Bronchial epithelial cell (primary cell): ENCODE measurements around the gene BARD1. TPM values are rescaled to one million over a fixed set of nuclear protein-coding genes. Genes with fewer than 3 reads are reported as not detected.
A peak's percentile ranks its signal among the peaks of the same experiment; 100 is the strongest.
"Not testable (repeated sequence)": the region's sequence is repeated elsewhere in the genome, so short reads cannot be mapped to it uniquely, and the experiment has no call there.

Experiments used
- DNase-seq: peaks from one replicate; pipeline ENCODE4 v3.0.0-alpha.2; 2010; ENCODE audit warnings: low read depth
- FAIRE-seq: peaks from 2 replicates; lab custom pipeline; 2011; peaks lifted over from hg19 to GRCh38; lab: Jason Lieb, UNC
- H3K27me3 ChIP-seq: 2 replicates; pipeline ENCODE4 v1.5.1; 2011; ENCODE audit warnings: low read length; ENCODE audit not compliant: control insufficient read depth, insufficient read depth
- H3K36me3 ChIP-seq: 2 replicates; pipeline ENCODE4 v1.5.1; 2011; ENCODE audit warnings: low read length; ENCODE audit not compliant: control insufficient read depth, insufficient read depth
- H3K4me3 ChIP-seq: 2 replicates; pipeline ENCODE4 v1.5.1; 2011; ENCODE audit warnings: mild to moderate bottlenecking, low read depth, low read length, control low read depth
- total RNA-seq: library from RNA; depleted of rRNA; stranded (reverse); fragments of >200 nt; gene quantifications from 2 replicates; pipeline ENCODE4 v1.2.1, GENCODE V29; 2014
- TF ChIP-seq, protein P1 (sequence below): IDR thresholded peaks from 2 replicates; pipeline ENCODE4 v1.5.1; 2011; ENCODE audit warnings: mild to moderate bottlenecking, moderate library complexity, low read length, control low read depth, inconsistent platforms; ENCODE audit not compliant: insufficient read depth, severe bottlenecking

Gene BARD1
- total RNA-seq, 1 donor from 2014 or later: 9.2 TPM

DNA sequence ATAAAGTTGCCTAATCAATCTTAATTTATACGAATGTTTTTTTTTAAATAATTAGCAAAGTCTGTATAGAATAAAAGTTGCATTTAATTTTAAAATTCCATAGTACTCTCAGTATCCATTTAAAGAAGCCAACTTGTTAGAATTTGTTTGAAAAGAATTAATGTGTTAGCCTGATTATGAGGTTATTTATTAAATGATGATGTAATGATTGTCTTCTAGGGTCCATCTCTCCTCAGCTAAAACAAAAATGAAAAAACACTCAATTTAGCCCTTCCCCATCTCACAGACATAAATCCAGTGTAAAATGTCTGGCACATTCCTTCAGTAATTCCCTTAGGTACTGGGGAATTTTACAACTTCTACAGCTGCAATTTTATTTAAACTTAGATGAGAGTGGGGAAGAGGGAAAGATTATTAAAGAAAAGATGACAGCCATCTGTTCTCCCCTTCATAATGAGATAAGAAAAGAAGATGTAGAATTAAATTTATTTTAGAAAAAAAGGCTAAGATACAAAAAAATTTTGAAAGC is 68.6 kb downstream of the BARD1 start:
- FAIRE-seq: no peak
- Histone ChIP-seq H3K27me3 (no peaks in the 10 kb centered on the region), H3K4me3 (no peak overlapping the region), H3K36me3 (no peaks in the 10 kb centered on the region)
- TF ChIP-seq, protein P1, sequence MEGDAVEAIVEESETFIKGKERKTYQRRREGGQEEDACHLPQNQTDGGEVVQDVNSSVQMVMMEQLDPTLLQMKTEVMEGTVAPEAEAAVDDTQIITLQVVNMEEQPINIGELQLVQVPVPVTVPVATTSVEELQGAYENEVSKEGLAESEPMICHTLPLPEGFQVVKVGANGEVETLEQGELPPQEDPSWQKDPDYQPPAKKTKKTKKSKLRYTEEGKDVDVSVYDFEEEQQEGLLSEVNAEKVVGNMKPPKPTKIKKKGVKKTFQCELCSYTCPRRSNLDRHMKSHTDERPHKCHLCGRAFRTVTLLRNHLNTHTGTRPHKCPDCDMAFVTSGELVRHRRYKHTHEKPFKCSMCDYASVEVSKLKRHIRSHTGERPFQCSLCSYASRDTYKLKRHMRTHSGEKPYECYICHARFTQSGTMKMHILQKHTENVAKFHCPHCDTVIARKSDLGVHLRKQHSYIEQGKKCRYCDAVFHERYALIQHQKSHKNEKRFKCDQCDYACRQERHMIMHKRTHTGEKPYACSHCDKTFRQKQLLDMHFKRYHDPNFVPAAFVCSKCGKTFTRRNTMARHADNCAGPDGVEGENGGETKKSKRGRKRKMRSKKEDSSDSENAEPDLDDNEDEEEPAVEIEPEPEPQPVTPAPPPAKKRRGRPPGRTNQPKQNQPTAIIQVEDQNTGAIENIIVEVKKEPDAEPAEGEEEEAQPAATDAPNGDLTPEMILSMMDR: no peak
- no peak for DNase-seq

DNA sequence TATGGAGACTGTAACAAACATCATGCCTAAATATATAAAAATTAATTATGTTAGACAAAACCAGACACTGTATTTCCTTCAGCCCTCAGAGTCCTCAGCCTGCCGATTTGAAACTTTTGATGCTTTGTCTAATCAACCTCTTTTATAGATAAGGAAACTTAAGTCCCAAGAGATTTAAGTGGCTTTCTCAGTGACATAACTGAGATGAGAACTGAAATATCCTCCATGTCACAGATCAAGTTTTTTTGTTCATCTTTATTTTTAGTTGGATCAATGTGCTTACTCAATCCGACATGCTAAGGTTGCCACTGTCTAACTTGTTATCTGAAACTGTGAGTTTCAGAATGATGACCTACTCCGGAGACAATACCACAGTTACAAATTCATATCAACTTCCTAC is 72.3 kb downstream of the BARD1 start:
- DNase-seq: no peak
- H3K4me3 ChIP-seq: no peak overlapping the region
- H3K27me3 ChIP-seq: no peaks in the 10 kb centered on the region
- TF ChIP-seq, protein P1: no peak
- H3K36me3 ChIP-seq: no peaks in the 10 kb centered on the region
- no peak for FAIRE-seq

DNA sequence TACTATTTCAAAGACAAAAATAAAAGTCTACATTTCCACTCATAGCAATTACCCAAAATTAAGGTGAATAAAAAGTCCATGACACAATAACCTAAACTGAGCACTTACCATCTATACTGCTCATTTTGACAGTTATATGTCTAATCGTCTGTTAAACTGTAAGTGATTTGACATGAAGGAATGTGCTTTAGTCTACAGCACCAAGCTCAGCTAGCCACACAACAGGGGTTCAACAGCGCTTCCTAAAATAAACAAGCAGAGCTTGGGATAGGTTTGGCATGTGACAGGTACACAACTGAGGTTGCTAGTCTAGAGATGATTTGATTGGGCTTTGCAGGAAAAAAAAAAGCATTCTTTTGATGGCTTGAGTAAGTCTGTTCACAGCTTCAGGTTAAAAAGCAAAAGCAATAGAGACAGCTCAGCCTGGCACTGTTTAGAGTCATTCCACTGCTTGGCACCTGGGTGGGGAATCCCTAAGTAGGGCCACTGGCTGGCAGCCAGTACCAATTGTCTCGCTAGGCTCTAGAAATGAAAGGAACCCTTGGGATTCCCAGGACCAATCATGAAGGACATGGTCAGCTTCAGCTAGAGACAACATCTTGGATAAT is 78.6 kb downstream of the BARD1 start:
- peak; percentile 4 for DNase-seq

DNA sequence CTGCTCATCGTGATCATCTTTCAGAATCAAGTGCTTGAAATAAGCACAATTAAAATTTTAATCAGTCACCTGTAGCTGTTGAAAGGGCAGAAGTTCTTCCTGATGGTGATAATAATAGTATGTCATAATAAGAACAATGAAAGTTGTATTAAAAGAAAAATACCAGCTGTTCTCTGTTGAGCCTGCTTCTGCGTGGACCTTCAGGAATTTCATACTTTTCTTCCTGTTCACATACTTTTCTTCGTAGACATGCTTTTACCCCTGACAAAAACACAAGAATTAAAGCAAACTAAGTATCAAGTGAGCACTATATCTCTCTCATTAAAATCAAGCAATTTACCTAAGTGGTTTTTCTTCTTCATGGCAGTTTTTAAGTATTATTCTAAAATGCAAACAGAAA is 79.2 kb downstream of the BARD1 start:
- DNase-seq: no peak
- Histone ChIP-seq H3K27me3 (no peaks in the 10 kb centered on the region), H3K36me3 (peaks cover 1% of the 10 kb centered on the region), H3K4me3 (no peak overlapping the region)
- TF ChIP-seq, protein P1: no peak
- no peak for FAIRE-seq

More for the DNA sequence above, 78.6 kb downstream of the BARD1 start:
- TF ChIP-seq, protein P1: no peak
- no peaks in the 10 kb centered on the region for H3K27me3 ChIP-seq
- peaks cover 1% of the 10 kb centered on the region for H3K36me3 ChIP-seq
- no peak for FAIRE-seq
- no peak overlapping the region for H3K4me3 ChIP-seq

DNA sequence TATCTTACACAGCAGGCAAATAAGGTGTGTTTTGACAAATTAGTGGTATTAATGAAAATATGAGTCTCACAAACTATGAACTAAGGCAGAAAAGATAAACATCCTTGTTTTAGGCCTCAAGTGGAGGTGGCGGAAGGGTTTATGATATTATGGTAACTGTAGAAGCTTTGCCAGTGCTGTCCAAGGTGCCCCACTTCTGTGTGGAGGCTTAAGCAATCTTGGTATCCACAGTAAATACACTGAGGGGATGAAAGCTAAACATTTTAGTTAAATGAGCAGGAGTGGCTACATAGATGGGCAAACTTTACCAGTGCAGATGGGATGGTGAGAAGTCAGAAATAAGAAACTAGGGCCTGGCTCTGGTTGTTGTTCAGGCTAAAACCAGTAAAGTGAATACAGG is 84.7 kb downstream of the BARD1 start:
- no peak overlapping the region for H3K4me3 ChIP-seq
- no peaks in the 10 kb centered on the region for H3K27me3 ChIP-seq
- H3K36me3 ChIP-seq: peaks cover 1% of the 10 kb centered on the region
- no peak for FAIRE-seq
- TF ChIP-seq, protein P1: no peak
- DNase-seq: no peak

DNA sequence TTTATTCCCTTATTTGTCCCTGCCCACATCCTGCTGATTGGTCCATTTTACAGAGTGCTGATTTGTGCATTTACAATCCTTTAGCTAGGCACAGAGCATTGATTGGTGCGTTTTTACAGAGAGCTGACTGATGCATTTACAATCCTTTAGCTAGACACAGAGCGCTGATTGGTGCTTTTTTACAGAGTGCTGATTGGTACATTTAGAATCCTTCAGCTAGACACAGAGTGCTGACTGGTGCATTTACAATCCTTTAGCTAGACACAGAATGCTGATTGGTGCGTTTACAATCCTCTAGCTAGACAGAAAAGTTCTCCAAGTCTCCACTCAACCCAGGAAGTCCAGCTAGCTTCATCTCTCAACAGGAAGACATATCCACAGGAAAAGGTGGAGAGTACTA is 91.6 kb downstream of the BARD1 start:
- FAIRE-seq, H3K27me3 ChIP-seq, DNase-seq, H3K36me3 ChIP-seq, H3K4me3 ChIP-seq: not testable (repeated sequence)
